Measurements from ENCODE around the gene FAM83F.
"Not testable (repeated sequence)": the region's sequence is repeated elsewhere in the genome, so short reads cannot be mapped to it uniquely, and the experiment has no call there.

Gene FAM83F

DNA sequence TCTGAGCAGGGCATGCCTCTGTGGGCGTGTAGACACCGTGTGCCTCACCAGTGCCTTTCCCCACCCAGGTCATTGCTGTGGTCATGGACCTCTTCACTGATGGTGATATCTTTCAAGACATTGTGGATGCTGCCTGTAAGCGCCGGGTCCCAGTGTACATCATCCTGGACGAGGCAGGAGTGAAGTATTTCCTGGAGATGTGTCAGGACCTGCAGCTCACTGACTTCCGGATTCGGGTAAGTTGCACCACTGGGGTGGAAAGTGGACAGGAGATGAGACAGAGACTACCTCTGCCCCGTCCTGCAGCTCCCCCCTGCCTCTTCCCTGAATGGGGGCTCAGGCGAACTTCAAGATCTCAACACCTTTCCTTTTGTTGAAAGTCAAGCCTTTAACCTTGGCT is 24.3 kb downstream of the FAM83F start:
- DNase-seq, result no peak

DNA sequence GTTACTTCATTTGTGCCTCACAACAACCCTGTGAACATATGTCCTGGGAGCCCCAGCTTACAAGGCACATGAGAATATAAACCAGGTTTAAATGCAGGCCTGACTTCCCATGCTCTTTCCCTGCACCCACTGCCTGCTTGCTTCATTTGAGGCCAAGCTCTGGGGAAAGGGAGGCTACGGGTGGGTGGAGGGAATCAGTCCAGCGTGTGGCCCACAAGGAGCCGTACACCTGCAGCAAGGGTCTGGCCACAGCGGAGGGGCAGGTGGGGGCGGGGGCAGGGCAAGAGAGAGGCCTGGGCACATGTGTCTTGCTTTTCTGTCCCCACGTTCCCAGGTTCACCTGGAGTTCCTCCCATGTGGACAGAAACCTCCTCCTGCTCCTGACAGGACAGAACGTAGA is 26.2 kb downstream of the FAM83F start:
- no peak for DNase-seq

DNA sequence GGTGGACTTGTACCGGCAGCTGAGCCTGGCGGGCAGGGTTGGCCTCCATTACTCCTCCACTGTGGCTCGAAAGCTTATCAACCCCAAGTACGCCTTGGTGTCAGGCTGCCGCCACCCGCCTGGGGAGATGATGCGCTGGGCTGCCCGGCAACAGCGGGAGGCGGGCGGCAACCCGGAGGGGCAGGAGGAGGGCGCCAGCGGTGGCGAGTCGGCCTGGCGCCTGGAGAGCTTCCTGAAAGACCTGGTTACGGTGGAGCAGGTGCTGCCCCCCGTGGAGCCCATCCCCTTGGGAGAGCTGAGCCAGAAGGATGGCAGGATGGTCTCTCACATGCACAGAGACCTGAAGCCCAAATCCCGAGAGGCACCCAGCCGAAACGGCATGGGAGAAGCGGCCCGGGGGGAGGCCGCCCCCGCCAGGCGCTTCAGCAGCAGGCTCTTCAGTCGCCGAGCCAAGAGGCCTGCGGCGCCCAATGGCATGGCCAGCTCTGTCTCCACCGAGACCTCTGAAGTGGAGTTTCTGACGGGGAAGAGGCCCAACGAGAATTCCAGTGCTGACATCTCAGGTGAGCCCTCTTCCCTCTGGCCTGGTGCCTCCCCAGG is 26.7 kb downstream of the FAM83F start:
- DNase-seq, result peak; percentile 93

DNA sequence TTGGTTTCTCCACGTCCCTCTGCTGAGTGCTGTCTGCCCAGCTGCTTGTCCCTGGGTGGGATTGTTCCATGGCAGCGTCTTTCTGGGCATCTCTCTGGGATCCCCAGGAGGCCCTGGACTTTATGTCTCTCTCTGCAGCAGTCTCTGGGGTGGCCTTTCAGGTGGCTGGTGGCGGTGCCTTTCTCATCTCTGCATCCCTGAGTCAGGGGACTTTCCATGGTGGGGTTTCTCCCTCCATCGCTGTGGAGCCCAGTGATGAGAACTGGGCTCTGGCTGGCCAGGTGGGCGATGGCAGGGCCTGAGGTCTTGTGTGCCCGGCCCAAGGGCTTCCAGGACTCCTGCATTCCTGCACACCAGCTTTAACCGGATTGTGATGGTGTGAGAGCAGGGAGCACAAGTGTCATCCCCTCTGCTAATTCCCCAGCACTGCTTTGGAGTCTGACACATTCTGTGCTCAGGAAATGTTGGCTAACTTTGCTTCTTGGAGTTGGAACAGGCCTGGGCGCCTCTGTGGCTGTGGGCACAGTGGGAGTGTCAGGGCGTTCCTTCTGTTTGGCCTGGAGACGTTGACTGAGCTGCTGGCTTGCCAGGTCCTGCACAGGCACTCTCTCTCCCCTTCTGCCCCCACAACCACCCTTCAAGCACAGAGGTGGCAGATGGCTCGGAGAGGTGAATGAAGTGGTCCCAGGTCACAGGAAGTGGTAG is 27.9 kb downstream of the FAM83F start:
- DNase-seq, result no peak

DNA sequence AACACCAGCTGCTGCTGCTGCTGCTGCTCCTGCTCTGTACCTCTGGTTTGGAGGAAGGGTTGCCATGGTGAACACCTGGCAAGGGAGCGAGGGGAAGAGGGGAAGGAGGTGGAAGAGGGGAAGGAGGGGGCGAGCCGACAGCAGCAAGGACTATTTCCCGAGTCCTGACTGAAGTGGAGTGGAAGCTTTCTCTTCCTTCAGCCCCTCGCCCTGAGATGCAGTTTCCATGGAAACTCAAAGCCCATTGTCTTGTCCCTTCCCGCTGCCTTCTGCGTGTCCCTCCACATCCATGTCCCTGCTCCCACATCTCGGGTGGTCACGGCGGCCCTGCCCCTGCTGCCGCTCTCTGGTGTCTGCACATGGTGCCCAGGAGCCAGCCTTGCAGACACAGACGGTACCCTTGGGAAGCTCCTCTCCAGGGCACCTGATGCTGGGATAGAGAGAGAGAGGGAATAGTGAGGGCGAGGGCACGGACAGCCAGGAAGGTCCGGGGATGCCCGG is 28.6 kb downstream of the FAM83F start:
- peak; percentile 35 for DNase-seq

DNA sequence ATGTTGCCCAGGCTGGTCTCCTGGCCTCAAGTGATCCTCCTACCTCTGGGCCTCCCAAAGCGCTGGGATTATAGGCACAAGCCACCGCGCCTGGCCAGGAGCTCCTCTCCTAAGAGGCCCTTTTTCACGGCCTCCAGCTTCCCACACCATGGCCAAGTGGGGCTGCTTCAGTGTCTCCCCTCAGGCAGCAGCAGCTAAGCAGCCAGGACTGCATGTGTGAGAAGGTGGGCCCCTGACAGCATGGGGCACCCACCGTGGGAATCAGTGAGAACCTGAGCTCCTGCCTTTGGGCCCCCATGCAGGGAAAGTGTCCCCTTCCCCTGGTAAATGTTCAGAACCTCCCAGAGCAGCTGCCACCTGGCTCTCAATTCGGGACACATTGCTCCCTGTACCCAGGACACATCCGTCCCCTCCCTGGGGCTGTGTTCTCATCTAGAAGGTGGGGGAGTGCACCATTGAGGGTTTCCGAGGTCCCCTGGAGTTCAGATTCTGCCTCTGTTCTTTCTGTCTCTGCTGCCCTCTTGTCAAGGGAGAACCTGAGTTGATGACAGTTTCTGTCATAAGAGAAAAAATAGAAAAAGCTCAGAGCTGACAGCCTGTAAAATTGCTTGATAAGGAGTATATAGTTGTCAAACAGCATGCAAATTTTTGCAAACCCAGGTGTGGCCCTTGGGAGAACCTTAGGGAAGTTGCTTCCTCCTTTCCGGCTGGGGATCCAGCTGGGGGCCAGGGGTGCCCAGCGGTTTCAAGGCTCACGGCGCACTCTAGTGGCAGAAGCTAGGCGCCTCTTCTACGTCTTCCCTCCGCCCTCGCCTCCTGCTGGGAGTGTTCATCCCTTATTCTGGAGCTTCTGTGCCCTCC is 29.7 kb downstream of the FAM83F start:
- peak; percentile 68 for DNase-seq

DNA sequence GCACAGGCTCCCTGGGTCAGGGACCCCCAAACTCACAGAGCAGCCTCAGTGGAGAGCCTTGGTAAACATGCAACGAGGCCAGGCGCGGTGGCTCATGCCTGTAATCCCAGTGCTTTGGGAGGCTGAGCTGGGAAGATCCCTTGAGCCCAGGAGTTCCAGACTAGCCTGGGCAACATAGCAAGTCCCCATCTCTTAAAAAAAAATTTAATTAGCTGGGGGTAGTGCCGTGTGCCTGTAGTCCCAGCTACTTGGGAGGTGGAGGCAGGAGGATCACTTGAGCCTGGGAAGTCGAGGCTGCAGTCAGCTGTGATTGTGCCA is 30.3 kb downstream of the FAM83F start:
- DNase-seq, result not testable (repeated sequence)

DNA sequence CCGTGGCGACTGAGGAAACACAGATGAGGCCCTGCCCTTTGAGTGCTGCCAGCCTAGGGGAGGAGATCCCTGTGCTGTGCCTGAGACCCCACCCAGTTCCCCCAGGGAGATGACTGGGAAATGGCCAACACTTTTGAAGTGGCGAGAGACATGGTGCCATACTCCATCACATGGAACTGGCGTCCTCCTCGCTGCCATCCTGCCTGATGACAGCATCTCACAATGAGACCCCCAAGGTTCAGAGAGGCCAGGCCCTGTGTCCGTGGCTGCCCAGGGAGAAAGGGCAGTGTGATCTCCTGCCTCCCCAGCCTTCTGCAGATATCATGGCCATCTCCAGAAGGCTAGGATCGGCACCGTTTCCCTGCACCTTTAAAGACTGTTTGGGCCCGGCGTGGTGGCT is 31.1 kb downstream of the FAM83F start:
- no peak for DNase-seq

DNA sequence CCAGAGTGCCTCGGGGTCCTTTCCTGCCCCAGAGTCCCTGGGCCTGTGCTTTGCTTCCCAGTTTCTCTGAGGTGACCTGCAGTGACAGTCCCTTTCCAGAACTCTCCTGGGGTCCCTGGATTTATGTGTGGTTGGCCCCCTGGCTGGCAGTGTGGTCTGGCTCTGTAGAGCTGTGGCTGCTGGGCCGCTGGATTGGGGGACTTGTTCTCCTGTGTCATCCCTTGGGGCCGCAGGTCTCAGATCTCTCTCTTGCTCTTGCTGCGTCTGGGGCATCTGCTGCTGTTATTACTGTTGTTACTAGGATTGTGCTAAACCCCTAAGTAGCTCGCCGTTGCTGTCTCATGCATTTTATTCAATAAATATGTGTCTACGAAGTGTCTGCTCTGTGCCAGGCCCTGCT is 31.9 kb downstream of the FAM83F start:
- no peak for DNase-seq

DNA sequence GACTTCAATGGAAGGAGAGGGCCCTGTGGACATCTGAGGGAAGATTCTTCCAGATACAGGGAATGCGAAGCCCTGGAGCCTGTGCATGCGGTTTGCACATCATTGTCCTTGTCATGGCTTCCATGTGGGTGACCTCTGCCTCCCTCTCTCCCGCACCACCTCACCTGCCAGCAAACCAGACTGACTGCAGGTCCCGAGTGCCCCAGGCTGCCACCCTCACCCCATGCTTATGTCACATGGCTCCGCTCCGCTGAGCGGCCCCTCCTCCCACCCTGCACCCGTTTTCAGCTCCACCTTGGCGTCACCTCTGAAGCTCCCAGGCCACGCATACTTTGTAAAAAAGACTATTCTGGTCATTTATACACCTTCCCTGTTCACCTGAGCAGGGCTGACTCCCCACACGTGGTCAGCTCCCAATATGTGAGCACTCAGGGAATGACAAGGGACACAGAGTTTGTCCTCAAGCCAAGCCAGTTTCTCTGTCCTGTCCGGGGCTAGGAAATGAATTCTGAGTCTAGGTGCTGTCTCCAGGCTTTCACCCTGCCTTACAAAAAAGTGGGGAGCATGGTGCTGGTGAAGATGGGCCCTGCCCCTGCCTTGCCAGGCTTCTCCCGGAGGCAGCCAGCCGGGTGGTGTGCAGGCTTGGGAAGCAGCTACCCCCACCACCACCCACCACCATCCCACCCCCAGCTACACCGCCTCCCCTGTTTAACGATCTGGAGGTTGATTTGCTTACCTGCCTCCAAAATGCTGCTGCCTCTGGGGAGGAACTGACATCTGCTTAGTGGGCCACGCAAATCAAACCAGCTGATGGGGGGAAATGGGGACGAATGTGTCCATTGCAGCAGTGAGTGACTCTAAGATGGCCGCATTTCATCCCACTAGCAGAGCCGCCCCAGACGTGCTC is 32.7 kb downstream of the FAM83F start:
- no peak for DNase-seq

DNA sequence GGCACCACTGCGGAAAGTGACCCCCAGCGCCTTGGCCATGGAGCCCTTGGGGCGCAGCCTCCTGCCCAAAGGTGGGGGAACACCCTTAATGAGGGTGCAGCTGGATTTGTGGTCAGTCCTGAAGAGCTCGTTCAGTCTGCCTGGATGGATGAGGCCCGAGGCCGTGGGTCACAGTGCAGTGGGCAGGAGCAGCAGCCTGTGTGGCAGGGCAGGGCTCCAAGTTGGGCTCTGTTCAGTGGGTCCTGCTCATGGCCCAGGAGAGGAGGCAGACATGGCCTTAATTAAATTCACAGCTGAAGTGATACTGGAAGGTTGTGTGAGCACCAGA is 33.3 kb downstream of the FAM83F start:
- DNase-seq, result no peak

DNA sequence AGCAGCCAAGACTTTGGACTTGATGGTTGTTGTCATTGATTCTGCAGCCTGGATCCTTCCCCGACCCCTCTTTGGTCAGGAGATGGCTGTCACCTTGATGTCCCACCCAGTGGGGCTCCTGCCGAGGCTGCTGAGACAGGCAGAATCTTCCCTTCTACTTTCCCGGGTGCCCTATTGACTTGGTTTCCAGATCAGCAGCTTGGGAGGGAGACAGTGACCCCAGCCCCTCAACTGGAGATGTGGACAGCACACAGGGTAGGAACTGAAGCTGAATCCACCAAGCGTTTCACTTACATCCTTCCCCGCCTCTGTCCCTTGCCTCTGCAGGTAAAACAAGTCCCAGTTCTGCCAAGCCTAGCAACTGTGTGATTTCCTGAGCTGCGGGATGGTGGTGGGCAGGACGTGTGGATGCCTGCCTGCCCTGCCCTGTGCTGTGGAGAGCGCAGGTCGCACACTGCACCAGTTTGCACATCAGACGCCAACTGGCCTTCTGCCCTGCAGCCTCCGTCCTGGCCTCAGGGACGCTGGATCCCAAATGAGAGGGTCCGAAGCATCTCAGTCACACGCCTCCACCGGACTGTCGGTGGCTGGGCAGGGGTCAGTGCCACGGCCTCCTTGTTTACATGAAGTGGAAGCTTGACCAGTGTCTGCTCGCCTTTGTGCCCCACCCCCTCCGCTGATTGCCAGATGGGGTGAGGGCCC is 34.6 kb downstream of the FAM83F start:
- no peak for DNase-seq

DNA sequence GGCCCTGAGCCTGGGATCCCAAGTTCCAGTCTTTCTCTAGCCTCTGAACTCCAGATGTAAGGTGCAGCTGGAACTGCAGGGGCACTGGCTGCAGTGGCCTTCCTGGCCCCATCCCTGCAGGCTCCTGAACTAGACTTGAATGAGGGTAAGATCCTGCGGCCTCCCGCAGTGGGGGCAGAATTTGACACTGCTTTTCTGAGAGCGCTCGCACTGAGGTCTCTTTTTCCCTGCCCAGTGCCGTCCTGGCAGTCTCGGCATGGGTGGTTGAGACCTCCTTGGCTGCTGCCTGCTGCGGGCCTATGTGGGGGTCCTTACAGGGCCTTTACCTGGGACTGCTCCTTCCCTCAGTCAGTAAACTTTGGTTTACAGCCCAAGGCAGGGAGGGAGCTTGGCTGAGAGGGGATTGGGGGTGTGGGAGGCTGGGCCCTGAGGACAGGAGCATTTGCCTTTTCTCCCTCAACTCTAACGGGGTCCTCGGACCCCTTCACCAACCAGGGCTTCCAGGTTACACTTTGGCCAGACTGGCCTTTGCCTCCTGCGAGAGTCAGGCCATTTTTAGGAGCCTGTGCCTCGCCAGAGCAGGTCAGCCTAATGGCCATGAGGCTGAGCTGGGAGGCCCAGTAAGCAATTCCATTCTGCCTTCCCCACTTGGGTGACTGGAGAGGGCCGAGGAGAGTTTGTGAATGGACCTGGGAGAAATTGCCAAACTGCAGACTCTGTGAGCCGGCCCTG is 35.4 kb downstream of the FAM83F start:
- no peak for DNase-seq

DNA sequence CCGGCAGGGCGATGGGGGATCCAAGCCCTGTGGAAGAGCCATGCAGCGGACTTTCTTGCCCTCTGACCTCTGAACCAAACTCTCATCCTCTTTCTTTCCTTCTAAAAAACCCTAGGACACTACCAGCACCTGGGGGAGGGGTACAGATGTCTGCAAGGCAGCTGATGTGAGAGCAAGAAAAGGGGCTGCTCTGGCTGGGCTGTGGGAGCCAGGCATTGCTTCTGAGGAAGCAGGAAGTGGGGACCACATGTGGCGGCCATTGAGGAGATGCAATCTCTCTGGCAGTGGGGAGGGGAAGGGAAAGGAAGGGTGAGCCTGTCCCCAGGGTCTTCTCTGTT is 36.0 kb downstream of the FAM83F start:
- DNase-seq, result no peak

DNA sequence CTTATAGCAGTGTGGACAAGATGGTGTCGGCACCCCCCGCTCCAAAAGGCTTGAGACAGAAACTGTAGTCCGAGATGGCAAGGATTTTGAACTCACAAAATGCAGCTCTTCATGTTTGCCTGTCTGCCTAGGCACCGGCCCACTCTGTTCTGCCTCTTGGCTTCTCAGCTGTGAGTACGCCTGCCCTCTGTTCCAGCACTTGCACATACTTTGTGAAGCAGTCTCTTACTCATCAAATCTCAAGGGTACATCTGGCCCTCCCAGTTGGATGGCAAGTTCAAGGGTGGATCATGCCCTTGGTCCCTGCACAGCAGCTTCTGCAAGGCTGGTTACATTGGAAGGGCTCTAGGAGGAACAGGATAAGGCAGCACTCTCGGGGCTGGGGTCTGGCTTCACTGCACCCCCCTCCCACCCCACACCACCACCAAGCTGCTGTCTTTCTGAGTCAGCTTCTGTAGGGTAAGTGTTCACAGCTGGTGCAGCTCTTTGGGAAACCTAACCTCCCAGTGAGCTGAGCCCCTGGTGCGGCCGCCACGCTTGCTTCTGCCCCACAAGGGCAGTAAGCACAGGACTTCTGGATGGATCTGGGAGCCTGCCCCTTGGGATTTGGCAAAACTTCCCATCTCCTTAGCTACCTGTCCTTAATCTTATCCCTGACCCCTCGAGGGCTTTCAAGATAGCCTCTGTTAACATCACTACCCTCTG is 37.2 kb downstream of the FAM83F start:
- no peak for DNase-seq

DNA sequence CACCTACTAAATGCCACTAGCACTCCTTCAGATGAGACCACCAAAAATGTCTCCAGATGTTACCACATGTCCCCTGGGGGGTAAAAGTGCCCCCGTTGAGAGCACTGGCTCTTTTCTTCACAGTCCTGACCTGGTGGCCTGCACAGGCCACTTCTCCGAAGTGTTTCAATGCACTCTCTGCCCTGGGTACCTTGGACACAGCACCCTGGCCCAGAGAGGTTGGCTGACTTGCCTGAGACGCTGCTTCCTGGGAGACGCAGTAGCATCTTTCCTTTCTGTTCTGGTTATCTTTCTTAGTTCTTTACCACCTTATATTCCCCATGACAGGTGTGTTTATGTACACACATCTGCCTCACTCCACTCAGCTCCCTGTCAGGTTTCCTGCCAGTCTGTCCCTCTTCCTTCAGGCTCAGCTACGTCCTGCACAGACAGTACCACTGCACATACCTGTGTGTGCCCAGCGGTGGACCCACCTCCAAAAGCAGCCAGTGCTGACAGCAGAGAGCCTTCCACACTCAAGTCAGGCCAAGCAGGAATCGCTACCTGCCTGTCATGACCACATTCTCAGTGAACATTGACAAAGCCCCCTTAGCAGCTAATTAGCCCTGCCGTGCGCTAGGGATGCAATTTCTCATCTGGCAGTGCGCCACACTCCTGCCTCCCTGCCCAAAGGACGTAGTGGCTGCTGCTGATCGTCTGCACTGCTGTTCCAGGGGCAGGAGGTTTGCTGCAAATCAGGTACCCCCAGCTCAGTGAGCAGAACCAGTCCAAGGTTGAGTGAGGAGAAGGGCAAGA is 39.0 kb downstream of the FAM83F start:
- DNase-seq, result peak; percentile 67

DNA sequence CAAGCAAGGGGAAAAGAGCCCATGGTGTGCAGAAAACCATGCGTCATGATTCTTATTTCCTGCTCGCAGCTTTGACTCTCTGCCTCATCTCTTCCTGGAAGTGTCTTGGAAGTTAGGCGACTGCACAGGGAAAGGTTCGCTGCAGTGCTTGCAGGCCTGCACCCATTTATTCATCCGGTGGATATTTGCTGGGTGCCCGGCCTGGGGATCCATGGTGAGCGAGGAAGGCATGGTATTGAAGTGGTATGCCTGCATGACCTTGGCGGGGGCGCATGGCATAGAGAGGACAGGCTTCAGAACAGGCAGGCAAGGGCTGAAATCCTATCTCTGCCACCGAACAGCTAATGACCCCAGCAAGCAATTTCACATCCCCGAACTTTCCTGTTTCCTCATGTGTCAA is 40.6 kb downstream of the FAM83F start:
- no peak for DNase-seq

DNA sequence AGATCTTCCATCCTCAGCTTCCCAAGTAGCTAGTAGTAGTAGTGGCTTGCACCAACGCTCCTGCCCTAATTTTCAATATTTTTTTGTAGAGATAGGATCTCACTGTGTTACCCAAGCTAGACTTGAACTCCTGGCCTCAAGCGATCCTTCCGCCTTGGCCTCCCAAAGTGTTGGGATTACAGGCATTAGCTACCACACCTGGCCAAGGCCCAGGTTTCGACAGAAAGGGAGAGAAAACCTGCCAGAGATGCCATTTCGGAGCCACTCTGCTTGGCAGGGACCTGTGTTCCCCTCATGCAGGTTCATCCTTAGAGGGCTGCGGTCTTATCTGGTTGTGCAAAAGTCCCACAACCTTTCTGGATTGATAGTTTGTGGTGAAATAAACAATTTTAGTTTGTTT is 41.4 kb downstream of the FAM83F start:
- DNase-seq, result no peak

DNA sequence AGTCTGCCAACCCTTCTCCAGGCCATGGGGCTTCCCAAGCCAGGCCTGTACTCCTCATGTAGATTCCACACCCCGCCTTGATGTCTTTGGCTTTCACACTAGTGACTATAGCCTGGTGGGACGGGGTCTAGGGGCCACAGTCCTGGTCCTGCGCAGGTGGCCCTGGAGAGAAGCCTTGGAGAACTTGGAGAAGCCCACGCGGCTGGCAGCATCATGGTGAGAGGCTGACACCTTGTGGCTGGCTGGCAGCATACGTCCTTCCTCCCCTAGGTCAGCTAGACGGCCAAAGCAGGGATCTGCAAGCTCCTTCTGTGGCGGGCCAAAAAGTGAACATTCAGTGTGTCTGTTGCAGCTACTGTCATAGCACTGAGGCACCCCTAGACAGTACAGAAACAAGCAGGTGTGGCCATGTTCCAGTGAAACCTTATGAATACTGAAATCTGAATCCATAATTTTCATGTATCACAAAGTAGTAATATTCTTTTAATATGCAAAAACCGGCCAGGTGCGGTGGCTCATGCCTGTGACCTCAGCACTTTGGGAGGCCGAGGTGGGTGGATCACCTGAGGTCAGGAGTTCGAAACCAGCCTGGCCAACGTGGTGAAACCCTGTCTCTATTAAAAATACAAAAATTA is 42.0 kb downstream of the FAM83F start:
- peak; percentile 38 for DNase-seq

DNA sequence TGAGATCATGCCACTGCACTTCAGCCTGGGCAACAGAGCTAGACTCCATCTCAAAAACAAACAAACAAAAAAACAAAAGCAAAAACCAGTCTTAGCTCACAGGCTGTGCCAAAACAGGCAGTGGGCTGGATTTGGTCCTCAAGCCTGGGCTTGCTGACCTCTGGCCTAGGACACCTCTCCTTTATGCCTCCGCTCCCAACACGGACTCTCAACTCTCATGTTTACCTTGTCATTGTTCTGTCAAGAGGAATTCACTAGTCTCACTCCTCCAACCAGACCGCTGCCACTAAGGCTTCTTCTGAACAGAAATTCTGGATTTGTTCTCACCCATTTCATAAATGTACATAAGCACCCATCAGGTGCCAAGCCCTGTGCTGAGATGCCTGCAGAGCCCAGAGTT is 42.6 kb downstream of the FAM83F start:
- DNase-seq, result no peak
